ENCODE measurements around the gene HACD3. TPM values are rescaled to one million over a fixed set of nuclear protein-coding genes. Genes with fewer than 3 reads are reported as not detected.

The HACD3 gene, protein sequence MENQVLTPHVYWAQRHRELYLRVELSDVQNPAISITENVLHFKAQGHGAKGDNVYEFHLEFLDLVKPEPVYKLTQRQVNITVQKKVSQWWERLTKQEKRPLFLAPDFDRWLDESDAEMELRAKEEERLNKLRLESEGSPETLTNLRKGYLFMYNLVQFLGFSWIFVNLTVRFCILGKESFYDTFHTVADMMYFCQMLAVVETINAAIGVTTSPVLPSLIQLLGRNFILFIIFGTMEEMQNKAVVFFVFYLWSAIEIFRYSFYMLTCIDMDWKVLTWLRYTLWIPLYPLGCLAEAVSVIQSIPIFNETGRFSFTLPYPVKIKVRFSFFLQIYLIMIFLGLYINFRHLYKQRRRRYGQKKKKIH
- total RNA-seq (2014; rRNA removed; shearing (Covaris generic)) = 148 and 149 TPM in 2 replicates

DNA sequence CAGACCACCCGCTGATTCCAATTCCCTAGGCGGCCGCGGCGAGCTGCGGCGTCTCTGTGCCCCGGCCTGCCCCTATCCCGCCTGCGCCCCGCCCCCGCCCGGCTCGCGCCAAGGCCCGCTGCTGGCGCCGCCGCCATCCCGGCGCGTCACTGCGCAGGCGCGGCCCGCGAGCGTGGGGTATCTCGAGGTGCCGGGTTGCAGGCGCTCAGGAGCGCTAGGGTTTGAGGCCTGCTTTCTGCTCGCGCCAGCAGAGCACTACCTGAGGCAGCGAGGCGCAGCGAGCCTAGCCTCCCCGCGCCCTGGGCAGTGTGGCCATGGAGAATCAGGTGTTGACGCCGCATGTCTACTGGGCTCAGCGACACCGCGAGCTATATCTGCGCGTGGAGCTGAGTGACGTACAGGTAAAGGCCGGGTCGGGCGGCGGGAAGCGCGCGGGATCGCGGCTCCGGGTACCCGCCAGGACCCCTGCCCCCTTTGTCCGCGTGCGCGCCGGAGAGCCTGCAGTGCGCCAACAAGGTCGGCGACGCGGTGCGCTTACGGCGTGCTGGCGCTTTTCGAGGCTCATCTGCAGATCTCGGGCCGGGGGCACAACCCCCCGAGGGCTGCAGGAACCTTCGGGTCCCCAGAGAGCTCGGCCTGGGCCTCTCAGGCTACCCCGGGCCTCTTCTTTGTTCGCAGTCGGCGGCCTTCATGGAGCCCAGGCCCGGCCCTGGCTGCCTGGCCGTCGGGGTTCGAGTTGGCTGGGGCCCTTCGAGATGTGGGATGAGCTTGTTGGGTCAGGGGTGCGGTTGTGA is at the start of gene HACD3:
TSS of gene HACD3 (plus strand) at position 146 of the 794 bp plus-strand sequence. CDS start at position 315, 169 bp downstream.
- DNase-seq (ENCODE audit: low spot score) = peak; percentile 45

DNA sequence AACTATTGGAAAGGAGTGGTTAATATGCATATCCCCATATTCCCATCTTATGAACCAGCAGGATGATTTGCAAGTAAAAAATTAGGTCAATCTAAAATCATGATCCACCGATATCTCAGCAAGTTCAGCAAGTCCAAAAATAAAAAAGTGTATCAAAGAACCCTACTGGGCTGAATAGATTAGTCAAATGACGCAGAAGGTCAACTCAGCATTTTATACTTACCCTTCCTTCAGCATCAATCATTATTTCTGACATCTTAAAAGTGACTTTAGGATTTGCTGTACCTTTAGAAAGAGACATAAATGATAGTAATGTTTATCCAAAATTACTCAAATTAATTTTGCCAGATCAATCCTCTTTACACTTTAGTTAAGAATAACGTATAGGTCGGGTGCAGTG is 45.4 kb upstream of the HACD3 start:
- DNase-seq (ENCODE audit: low spot score) = no peak

DNA sequence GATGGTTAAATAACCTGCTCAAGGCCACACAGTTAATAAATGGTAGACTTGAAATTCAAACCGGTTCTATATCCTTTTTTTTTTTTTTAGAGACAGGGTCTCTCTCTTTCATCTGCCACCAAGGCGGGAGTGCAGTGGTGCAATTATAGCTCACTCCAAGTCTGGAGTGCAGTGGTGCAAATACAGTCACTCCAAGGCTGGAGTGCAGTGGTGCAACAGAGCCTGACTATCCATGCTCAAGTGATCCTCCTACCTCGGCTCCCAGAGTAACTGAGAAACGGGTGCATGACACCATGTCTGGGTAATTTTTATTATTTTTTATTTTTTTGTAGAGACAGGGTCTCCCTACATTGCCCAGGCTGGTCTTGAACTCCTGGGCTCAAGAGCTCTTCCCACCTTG is 36.2 kb upstream of the HACD3 start:
- no peak for DNase-seq (ENCODE audit: low spot score)

DNA sequence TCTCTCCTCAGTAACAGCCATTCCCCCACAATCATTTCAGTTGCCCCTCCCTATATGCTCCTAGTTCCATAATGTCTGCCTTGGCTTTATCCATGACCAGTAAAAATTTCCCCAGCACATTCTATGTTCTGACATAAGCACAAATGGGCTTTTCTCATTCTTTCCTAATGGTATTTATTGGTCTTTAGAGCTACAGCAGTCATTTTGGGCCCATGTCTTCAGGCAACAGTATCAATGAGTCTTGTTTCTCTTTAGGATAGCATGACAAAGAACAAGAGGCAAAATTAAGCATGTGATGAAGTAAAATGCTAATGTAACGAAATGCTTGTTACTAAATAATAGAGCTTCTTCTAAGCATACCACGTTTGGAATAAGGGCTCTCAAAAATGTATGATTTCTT is 20.9 kb upstream of the HACD3 start:
- DNase-seq (ENCODE audit: low spot score) = no peak

DNA sequence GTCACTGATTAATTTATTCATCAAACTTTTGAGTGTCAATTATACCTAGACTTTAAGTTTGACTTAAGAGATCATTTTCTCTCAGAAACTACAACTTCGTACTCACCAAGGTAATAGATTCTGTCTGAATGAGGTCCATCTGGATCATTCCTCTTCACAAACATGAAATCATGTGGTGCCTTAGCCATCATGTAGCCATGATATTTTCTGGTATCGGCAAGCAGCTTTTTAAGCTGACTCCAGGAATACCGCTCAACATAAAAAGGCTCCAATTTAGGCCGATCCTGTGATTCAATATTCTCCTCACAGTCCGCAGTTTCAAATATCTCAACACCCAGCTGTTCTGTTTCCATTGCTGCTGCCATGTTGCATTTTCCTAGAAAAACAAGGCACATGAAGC is 18.1 kb upstream of the HACD3 start:
- DNase-seq (ENCODE audit: low spot score) = no peak

DNA sequence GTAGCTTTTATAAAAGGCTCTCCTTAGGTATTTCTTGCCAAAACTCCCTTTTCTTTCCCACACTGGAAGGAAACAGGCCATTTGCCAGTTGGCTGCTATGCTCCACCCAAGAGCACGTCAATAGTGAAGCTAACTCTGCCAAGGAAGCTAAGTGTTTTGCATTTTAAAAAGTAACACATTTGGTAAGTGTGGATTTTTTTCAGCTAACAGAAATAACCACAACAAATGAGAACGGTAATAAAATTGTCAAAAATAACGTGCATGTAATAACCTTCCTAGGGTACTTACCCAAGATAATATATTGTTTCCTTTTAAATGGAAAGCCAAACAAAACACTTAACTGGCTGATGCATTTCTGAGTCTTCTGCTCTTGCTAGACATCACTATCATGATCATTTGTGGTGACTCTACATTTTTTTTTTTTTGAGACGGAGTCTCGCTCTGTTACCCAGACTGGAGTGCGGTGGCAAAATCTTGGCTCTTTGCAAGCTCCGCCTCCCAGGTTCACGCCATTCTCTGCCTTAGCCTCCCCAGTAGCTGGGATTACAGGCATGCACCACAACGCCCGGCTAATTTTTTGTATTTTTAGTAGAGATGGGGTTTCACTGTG is 17.4 kb upstream of the HACD3 start:
- no peak for DNase-seq (ENCODE audit: low spot score)

DNA sequence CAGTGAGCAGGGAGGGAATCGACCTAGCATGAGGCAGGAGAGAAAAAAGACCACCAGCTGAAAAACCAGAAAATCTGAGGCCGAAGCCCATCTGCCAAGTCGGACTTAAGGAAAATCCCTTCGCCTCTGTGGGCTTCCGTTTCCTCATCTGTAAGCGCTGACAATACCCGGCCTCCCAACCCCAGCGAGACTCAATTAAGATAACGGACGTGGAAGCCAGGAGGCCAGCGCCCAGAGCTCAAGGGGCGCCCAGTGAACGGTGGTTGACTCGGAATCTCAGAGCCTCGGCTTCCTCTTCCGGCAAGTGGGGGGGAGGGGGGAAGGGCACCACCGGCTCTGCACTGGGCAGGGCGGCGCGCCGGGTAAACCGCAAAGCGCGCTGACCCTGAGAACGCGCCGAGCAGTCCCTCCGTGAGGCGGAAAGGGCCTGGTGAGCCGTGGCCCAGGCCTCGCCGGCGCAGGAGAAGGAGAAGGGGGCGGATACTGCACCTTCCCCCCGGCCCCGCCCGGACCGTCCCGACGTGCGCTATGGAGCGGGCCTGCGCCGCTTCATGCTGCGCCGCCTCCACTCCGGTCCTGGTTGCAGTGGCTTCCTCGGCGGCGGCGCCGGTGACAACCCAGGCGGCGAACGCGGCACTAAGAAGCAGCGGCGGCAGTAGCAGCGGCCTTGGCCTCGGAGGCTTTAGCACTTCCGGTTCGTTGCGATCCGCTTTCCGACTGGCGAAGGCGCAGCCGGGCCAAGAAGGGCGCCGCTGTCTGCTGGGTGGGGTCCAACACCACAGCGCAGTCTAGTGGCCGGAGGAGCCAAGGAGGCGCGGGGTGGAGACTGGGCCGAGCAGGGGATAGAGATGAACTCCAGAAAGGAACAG is 13.0 kb upstream of the HACD3 start, which contains the start of gene DPP8:
TSS of gene DPP8 (minus strand) at position 693 of the 869 bp plus-strand sequence. CDS start 5,136 bp downstream, outside the sequence.
- DNase-seq (ENCODE audit: low spot score) = peak; percentile 83

DNA sequence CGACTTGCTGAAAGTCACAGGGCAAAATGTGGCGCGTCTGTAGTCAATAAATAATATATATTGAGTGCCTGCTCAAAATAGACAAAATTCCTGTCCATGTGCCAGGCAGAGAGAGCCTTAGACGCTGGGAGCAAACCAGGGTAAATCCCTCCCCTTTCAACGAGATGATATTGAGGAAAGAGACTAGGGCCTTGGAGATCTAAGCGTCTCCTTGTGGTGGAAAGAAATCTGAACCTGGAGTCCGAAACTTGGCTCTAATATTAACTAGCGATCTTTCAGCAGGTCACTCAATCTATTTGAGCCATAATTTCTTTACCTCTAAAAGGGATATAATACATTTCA is 12.4 kb upstream of the HACD3 start:
- DNase-seq (ENCODE audit: low spot score) = no peak

DNA sequence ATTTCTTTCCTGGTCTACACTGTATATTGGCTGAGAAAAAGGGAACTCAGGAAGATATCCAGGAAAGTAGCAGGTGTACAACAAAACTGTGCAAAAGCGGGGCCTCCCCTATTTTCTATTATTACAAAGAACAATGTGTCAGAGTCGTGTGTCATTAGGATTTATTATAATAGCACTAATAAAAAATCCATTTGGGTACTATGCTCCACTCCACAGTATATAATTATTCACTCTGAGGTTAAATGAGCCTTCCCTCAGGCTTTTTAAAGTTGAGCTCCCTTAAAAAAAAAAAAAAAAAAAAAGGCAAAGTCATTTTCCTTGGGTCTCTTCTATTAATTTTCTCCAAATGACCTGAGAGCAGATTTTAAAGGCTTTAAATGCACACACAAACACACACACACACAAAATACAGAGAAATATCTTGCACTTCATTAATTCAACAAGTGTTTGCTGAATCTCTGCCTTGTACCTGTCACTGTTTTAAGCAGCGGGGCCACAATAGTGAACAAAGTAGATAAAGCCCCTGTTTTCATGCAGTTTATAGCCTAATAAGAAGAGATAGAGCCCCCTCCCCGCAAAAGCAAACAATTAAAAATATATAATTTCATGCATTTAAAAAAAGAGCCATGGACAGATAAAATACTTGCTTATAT is 11.5 kb upstream of the HACD3 start:
- no peak for DNase-seq (ENCODE audit: low spot score)

DNA sequence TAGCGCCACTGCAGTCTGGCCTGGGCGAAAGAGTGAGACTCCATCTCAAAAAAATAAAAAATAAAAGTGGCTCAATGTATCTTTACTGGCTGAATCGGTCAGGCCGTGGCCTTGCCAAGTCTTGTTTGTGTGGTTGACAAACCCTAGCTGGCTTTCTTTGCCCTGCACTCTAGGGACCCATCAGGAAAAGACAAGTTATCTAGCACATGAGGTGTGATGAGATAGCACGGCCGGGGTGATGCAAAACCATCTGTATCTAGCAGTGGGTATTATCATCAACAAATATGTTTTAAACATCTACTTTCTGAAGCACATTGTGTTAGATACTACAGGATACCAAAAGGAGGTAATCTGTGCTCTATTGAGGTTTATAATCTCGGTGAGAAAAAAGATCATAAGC is 8.9 kb upstream of the HACD3 start:
- no peak for DNase-seq (ENCODE audit: low spot score)

DNA sequence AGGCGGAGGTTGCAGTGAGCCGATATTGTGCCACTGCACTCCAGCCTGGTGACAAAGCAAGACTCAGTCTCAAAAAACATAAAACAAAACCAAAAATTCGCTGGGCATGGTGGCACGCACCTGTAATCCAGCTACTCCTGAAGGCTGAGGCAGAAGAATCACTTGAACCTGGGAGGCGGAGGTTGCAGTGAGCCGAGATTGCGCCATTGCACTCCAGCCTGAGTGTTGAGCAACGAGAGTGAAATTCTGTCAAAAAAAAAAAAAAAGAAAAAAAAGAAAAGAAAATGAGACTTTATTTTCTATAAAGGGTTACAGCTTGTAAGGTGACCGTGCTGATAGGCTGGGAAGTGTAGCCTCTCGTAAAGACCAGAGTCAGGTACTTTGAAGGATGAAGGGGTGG is 6.0 kb upstream of the HACD3 start:
- no peak for DNase-seq (ENCODE audit: low spot score)

DNA sequence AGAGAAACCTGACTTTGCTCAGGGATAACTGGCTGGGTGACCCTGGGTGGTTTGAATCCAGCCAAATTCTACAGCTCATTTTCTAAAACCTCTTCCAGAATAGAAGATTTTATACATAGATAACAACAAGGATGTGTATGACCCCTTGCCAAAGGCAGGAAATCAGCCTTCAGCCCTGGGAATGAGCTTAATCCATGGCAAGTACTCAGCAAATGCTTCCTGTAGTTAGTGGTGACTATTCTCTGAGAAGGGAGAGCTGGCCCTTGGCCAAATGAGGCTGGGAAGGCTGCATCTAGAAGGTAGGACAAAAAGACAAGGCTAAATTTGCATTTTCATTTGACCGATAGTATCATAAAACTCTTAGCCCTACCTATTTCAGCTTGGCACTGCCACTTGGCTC is 4.6 kb upstream of the HACD3 start:
- peak; percentile 38 for DNase-seq (ENCODE audit: low spot score)

DNA sequence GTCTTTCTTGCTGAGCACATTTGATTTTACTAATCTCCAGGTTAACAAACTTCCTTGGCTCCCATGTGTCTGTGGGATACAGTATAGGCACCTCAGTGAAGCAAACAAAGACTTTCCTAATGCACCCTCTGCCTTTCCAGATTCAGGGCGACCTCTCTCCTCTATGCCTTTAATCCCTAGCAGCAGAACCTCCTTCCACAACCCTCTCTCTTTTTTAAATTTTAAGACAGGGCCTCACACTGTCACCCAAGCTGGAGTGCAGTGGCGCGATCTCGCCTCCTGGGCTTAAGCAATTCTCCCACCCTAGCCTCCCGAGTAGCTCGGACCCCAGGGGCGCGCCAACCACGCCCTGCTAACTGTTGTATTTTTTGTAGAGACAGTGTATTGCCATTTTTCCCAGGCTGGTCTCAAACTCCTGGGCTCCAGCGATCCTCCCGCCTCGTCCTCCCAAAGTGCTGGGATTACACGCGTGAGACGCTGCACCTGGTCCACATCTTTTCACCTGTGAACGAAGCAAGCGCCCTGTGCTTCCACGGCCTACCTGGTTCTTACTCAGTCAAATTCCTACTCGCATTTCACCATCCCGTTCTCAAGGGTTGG is 1.7 kb upstream of the HACD3 start:
- DNase-seq (ENCODE audit: low spot score) = no peak

DNA sequence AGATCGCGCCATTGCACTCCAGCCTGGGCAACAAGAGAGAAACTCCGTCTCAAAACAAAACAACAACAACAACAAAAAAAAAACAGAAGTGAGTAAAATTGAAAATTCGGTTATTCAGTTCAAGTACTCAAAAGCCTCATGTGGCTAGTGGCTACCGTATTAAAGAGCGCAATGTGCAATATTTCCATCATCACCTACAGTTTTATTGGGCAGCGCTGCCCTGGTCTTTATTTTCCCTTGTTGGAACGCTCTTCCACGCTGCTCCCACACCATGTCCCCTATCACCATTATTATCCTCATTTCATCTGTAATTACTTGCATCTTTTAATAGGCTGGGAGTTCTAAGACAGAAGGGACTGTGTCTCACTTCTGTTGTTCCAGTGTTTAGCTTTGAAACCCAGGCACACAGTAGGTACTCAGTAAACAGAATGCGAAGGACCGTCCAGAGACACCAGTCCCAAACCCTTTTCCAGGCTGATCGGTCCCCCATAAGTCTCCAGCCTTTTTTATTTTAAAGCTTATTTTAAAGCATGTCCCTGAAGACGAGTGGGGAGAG is 423 bp upstream of the HACD3 start:
- DNase-seq (ENCODE audit: low spot score) = no peak

DNA sequence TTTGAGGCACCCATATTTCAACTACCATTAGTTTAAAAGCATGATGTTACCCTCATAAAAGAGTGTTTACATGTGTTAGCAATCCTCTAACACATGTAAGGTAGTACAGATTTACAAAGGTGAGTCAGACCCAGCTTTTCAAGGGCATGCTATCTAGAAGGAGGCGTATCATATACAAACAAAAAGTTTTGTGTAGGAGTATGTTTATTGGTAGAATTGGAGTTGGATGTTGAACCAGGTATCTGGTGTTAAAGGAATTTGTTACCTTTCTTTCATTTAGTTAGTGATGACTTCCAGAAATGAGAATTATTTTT is 2.4 kb downstream of the HACD3 start:
- peak; percentile 8 for DNase-seq (ENCODE audit: low spot score)

DNA sequence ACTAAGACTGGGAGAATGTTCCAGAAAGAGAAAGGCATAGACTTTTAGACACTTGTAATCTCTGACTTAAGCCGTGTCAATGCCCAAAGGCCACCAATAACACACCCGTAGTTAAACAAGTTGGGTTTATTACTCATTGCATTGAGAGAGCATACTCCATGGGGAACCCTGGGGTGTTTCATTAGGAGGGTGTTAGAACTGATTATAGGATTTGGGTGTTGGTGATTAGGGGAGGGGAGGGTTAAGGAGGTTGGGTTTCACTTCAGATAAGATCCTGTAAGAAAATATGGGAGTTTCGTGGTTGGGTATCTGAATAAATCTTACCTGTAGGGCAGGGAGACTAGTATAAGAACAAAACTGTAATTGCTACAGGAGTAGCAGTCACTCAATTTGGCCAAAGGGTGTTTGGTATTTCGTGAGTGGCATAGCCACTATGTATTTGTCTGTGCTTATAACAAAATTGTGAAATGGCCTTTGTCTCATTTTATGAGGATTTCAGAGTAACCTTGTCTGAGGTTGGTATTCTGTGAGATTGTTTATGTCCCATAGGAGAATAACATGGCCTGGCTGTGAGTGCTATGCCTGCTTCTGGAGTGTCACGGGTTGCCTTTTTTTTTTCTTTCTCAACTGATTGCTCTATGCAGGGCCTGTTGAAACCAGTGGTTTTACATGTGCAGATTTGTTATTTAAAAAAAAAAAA is 2.9 kb downstream of the HACD3 start:
- no peak for DNase-seq (ENCODE audit: low spot score)

DNA sequence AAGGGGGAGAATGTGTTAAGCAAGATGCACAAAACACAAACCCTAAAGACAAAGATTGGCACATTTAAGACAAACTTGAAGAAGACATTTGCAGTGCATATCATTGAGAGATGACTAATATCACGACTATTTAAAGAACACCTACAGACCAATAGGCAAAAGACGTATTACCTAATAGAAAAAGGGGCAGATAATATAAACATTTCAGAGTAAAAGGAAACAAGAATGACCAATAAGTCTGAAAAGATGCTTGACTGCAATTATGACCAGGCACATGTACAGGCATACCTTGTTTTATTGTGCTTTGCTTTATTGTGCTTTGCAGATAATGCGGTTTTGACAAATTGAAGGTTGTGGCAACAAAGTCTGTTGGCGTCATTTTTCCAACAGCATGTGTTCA is 4.9 kb downstream of the HACD3 start:
- no peak for DNase-seq (ENCODE audit: low spot score)

DNA sequence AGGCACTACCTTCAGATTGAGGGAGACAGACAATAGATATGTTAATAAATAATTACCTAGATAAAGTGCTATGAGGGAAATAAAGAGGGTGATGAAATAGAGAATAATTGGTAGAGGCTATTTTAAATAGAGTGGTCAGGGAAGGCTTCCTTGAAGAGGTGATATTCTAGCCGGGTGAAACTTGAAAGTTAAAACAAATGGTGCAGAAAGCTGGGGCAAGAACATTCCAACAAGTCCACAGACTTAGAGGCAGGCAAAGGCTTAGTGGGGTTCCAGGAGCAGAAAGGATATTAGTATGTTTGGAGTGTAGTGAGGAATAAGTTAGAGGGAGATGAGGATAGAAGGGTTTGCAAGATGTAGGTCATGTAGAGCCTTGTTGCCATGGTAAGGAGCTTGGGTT is 10.1 kb downstream of the HACD3 start:
- no peak for DNase-seq (ENCODE audit: low spot score)

DNA sequence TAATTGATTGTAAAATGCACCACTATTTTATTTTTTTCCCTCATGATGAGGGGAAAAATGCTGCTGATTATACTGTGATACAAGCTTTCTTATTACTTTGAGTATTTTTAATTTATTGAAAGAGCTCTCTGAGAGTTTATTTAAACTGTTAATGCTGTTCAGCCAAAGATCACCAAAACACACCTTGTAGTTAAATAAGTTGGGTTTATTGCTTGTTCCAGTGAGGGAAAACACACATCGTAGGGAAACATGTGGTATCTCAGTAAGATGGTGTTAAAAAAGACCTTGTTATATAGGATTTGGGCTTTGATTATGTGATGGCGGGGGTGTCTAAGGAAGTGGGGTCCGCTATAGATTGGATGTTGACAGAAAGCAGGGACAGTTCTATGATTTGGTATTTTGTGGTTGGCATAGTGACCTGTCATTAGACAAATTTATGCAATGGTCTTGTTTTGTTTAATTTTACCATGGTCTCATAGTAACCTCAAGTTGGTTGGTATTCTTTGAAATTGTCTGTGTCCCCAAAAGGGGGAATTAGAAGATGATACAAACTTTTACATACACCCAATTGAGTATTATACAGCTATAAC is 11.1 kb downstream of the HACD3 start:
- no peak for DNase-seq (ENCODE audit: low spot score)

DNA sequence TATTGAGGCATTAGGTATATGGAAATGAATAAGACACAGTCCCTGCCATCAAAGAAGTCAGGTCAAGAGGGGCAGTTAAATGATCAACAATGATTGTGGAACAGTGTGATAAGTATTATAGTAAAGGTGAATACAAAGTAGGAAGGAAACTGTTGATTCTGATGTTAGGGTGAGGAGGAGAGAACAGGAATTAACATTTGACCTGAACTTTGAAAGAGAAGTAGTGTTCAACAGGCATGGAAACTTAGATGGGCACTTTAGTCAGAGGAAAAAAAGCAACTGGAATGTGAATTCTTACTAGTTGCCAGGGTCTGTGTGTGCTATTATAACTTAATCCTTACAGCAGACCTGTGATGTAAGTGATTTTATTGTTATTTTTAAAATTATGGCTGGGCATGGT is 17.6 kb downstream of the HACD3 start:
- no peak for DNase-seq (ENCODE audit: low spot score)

Measured in A172 (cell line).